Neural cell (in vitro differentiated cells): ENCODE measurements around the gene MALSU1. TPM values are rescaled to one million over a fixed set of nuclear protein-coding genes. Genes with fewer than 3 reads are reported as not detected.

Experiments
- H2AFZ ChIP-seq: fragments of 200-600, 300-800 bp; sonication (generic), shearing (Covaris generic); 2 replicates; pipeline ENCODE4 v1.6.0; 2014; ENCODE audit warnings: low read depth, mild to moderate bottlenecking, antibody characterized with exemption, low read length, moderate library complexity
- H3F3A ChIP-seq: fragments of 200-600 bp; shearing (Covaris generic); 2 replicates; pipeline ENCODE4 v1.6.1; 2016; ENCODE audit warnings: mild to moderate bottlenecking, moderate library complexity, mixed read lengths, antibody characterized with exemption, low read length; ENCODE audit not compliant: insufficient read depth, poor library complexity, severe bottlenecking
- H3K27ac ChIP-seq: fragments of 200-600, 300-800 bp; sonication (generic), shearing (Covaris generic); 2 replicates; pipeline ENCODE4 v1.5.1; 2014; ENCODE audit warnings: mild to moderate bottlenecking, low read length, moderate library complexity
- H3K27me3 ChIP-seq: fragments of 300-800, 200-600 bp; sonication (generic), shearing (Covaris generic); 2 replicates; pipeline ENCODE4 v1.6.0; 2014; ENCODE audit warnings: mild to moderate bottlenecking, low read depth, low read length, moderate library complexity; ENCODE audit not compliant: insufficient read depth
- H3K36me3 ChIP-seq: fragments of 300-800, 200-600 bp; sonication (generic), shearing (Covaris generic); 2 replicates; pipeline ENCODE4 v1.5.1; 2014; ENCODE audit warnings: mild to moderate bottlenecking, antibody characterized with exemption, low read length, moderate library complexity; ENCODE audit not compliant: insufficient read depth
- H3K4me2 ChIP-seq: fragments of 300-800, 200-600 bp; sonication (generic), shearing (Covaris generic); 2 replicates; pipeline ENCODE4 v1.6.0; 2014; ENCODE audit warnings: mild to moderate bottlenecking, low read length
- H3K4me3 ChIP-seq: fragments of 300-800, 200-600 bp; sonication (generic), shearing (Covaris generic); 2 replicates; pipeline ENCODE4 v1.5.1; 2014; ENCODE audit warnings: mild to moderate bottlenecking, low read length, moderate library complexity
- H3K79me2 ChIP-seq: fragments of 200-600 bp; shearing (Covaris generic); replicated peaks from 2 replicates; pipeline ENCODE4 v1.6.0; 2014; ENCODE audit warnings: mild to moderate bottlenecking, low read length, moderate library complexity; ENCODE audit not compliant: insufficient read depth
- H3K9ac ChIP-seq: fragments of 300-800, 200-600 bp; sonication (generic), shearing (Covaris generic); 2 replicates; pipeline ENCODE4 v1.6.1; 2016; ENCODE audit warnings: mild to moderate bottlenecking, low read length, mixed read lengths
- H3K9me2 ChIP-seq: fragments of 200-600 bp; shearing (Covaris generic); 2 replicates; pipeline ENCODE4 v1.6.1; 2016; ENCODE audit warnings: mild to moderate bottlenecking, low read length, mixed read lengths; ENCODE audit not compliant: insufficient read depth
- H3K9me3 ChIP-seq: fragments of 200-600, 300-800 bp; sonication (generic), shearing (Covaris generic); 2 replicates; pipeline ENCODE4 v1.6.1; 2016; ENCODE audit warnings: mild to moderate bottlenecking, mixed run types, low read length, moderate library complexity, mixed read lengths
- H4K20me1 ChIP-seq: fragments of 200-600 bp; shearing (Covaris generic); 2 replicates; pipeline ENCODE4 v1.6.1; 2016; ENCODE audit warnings: mild to moderate bottlenecking, mixed run types; ENCODE audit not compliant: insufficient read depth
- CTCF ChIP-seq: fragments of 450-650 bp; IDR thresholded peaks from 2 replicates; pipeline ENCODE4 v1.5.1; 2014; ENCODE audit warnings: antibody characterized with exemption, mild to moderate bottlenecking, moderate library complexity; ENCODE audit not compliant: poor library complexity, severe bottlenecking
- EP300 ChIP-seq: fragments of 450-650 bp; conservative IDR thresholded peaks from 2 replicates; pipeline ENCODE4 v1.6.1; 2014; ENCODE audit warnings: antibody characterized with exemption, mild to moderate bottlenecking, moderate library complexity; ENCODE audit not compliant: poor library complexity, severe bottlenecking
- EZH2 ChIP-seq: fragments of 200-600, 300-800 bp; shearing (Covaris generic), sonication (generic); IDR thresholded peaks from 2 replicates; pipeline ENCODE4 v1.6.1; 2014; ENCODE audit warnings: antibody characterized with exemption, low read length, borderline replicate concordance, mild to moderate bottlenecking; ENCODE audit not compliant: insufficient read depth, poor library complexity, severe bottlenecking
- MXI1 ChIP-seq: fragments of 450-650 bp; conservative IDR thresholded peaks from 2 replicates; pipeline ENCODE4 v1.6.1; 2014; ENCODE audit warnings: antibody characterized with exemption, mild to moderate bottlenecking; ENCODE audit not compliant: poor library complexity, severe bottlenecking
- POLR2AphosphoS5 ChIP-seq: IDR thresholded peaks from 2 replicates; pipeline ENCODE4 v1.6.1; 2012
- RAD21 ChIP-seq: fragments of 450-650 bp; conservative IDR thresholded peaks from 2 replicates; pipeline ENCODE4 v1.6.1; 2014; ENCODE audit warnings: antibody characterized with exemption, mild to moderate bottlenecking, moderate library complexity
- REST ChIP-seq: IDR thresholded peaks from 2 replicates; pipeline ENCODE4 v1.6.1; 2012; ENCODE audit warnings: borderline replicate concordance
- SMC3 ChIP-seq: fragments of 450-650 bp; conservative IDR thresholded peaks from 2 replicates; pipeline ENCODE4 v1.6.1; 2014; ENCODE audit warnings: antibody characterized with exemption, mild to moderate bottlenecking, moderate library complexity; ENCODE audit not compliant: poor library complexity
- TAF1 ChIP-seq: IDR thresholded peaks from 2 replicates; pipeline ENCODE4 v1.6.1; 2012; ENCODE audit warnings: low read depth
- polyA plus RNA-seq: library from polyadenylated mRNA; depleted of rRNA; stranded (reverse); fragments of >200 nt; gene quantifications from 2 replicates; pipeline ENCODE4 v1.2.3, GENCODE V29; 2014

MALSU1 gene
- polyA plus RNA-seq, 1 donor from 2014 or later: 77.8 TPM

- Histone ChIP-seq H2AFZ (no peak overlapping the region), H3K9ac (no peak overlapping the region), H3F3A (no peaks in the 10 kb centered on the region), H3K4me3 (no peak overlapping the region), H4K20me1 (no peaks in the 10 kb centered on the region), H3K27ac (no peak overlapping the region), H3K9me2 (no peaks in the 10 kb centered on the region), H3K4me2 (no peak overlapping the region), H3K27me3 (no peaks in the 10 kb centered on the region), H3K79me2 (no peaks in the 10 kb centered on the region), H3K36me3 (no peaks in the 10 kb centered on the region), H3K9me3 (no peaks in the 10 kb centered on the region)
- TF ChIP-seq EZH2 (no peak), MXI1 (no peak), TAF1 (no peak), REST (no peak), SMC3 (no peak), RAD21 (no peak), CTCF (no peak), POLR2AphosphoS5 (no peak), EP300 (no peak)
Observed at GRCh38 chr7:23264916-23265458, 34.2 kb upstream of the MALSU1 start.

- Histone ChIP-seq H3K27ac (no peak overlapping the region), H3K9ac (no peak overlapping the region), H3K36me3 (no peaks in the 10 kb centered on the region), H2AFZ (no peak overlapping the region), H3K79me2 (no peaks in the 10 kb centered on the region), H3K4me2 (no peak overlapping the region), H3K27me3 (no peaks in the 10 kb centered on the region), H3K4me3 (no peak overlapping the region), H4K20me1 (no peaks in the 10 kb centered on the region), H3F3A (no peaks in the 10 kb centered on the region), H3K9me3 (no peaks in the 10 kb centered on the region), H3K9me2 (no peaks in the 10 kb centered on the region)
- no peak for TF ChIP-seq POLR2AphosphoS5
- no peak for TF ChIP-seq CTCF
- no peak for TF ChIP-seq TAF1
- TF ChIP-seq EP300: no peak
- no peak for TF ChIP-seq REST
- TF ChIP-seq EZH2: no peak
- no peak for TF ChIP-seq MXI1
- no peak for TF ChIP-seq RAD21
- no peak for TF ChIP-seq SMC3
Observed at GRCh38 chr7:23266918-23267317, 32.2 kb upstream of the MALSU1 start.
